GM18870 (cell line): ENCODE measurements around the gene ABHD16B.

Experiments
- ATAC-seq: cut with Tn5 transposase; IDR thresholded peaks from one replicate; pipeline ENCODE4 v1.9.1; 2021; ENCODE audit warnings: moderate library complexity; ENCODE audit not compliant: unreplicated experiment

ABHD16B gene

DNA sequence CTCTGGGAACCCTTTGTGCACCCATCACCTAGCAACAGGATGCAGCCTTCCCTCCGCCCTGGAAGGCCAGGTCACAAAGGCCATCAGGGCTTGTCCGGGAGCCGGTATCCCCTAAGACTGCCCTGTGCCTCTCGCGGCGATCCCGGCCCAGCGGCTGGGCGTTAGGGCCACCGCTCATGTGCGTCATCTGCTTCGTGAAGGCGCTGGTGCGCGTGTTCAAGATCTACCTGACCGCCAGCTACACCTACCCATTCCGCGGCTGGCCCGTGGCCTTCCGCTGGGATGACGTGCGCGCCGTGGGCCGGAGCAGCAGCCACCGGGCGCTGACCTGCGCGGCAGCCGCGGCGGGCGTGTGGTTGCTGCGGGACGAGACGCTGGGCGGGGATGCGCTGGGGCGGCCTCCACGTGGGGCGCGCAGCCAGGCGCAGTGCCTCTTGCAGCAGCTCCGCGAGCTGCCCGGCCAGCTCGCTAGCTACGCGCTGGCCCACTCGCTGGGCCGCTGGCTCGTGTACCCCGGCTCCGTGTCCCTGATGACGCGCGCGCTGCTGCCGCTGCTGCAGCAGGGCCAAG is at the start of gene ABHD16B:
ABHD16B (plus strand) TSS at position 134 of the 570 bp plus-strand sequence; CDS start at position 177, 43 bp downstream.
- no peak for ATAC-seq

- no peak for ATAC-seq
These were observed 46.2 kb upstream of the ABHD16B start for GRCh38 chr20:63814891-63815614.

DNA sequence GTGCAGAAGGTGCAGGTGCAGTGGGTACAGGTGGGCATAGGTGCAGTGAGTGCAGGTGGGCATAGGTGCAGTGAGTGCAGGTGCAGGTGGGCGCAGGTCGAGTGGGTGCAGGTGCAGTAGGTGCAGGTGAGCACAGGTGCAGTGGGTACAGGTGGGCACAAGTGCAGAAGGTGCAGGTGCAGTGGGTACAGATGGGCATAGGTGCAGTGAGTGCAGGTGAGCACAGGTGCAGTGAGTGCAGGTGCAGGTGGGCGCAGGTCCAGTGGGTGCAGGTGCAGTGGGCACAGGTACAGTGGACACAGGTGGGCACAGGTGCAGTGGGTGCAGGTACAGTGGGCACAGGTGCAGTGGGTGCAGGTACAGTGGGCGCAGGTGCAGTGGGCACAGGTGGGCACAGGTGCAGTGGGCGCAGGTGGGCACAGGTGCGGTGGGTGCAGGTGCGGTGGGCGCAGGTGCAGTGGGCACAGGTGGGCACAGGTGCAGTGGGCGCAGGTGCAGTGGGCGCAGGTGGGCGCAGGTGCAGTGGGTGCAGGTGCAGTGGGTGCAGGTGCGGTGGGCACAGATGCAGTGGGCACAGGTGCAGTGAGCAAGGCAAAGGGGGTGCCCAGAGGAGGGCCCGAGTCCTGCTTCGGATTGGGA is 45.6 kb upstream of the ABHD16B start:
- ATAC-seq, result no peak

GRCh38 chr20:63819224-63819921 is 41.9 kb upstream of the ABHD16B start:
- ATAC-seq, result no peak

- no peak for ATAC-seq
These were observed 39.5 kb upstream of the ABHD16B start for GRCh38 chr20:63821811-63822210.

GRCh38 chr20:63822276-63822696 is 39.0 kb upstream of the ABHD16B start:
- ATAC-seq, result no peak

DNA sequence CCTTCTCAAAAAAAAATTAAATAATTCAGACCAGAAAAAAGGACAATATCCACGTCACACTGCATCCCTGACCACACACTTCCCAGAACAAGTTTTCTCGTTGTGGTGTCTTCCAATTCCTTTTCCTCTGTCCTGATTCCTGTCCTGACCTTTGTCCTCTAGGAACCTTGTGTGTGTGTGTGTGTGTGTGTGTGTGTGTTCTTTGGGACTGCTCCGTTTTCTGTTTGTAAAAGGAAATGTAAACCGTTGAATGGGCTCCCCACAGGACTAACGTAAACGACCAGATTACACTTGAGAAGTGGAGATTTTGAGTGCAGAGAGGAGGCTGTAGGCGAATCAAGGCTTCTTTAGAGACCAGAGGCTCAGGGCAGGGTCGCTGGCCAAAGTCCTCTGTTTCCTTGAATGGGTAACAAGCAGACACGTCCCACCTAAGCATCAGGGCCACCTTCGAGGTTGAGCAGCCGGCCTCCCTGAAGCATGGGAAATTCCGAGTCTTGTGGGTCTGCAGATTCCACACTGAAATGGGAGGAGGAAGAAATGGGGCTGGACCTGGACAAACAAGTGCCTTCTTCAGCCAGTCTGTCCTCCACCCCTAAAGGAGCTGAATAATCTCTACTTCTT is 37.5 kb upstream of the ABHD16B start:
- no peak for ATAC-seq

GRCh38 chr20:63825331-63826118 is 35.8 kb upstream of the ABHD16B start:
- ATAC-seq, result no peak

GRCh38 chr20:63826753-63827152 is 34.5 kb upstream of the ABHD16B start:
- no peak for ATAC-seq

DNA sequence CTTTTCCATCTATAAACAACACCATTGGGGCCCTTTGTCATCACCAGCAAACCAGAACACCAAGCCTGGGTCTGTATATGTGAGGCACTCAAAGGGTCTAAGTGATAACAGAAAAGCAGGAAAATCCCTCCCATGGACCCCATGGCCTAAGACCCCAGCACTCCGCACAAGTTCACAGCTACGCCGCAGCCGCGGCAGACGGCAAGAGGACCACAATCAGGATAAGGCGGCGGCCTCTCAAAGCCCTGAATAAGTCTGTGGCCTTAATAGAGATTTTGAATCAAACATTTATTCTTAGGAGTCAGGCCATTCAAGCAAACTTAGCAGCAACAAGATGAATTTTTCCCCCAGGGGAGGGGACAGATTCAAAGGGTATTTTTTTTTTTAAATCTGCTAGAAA is 33.2 kb upstream of the ABHD16B start:
- ATAC-seq, result no peak

DNA sequence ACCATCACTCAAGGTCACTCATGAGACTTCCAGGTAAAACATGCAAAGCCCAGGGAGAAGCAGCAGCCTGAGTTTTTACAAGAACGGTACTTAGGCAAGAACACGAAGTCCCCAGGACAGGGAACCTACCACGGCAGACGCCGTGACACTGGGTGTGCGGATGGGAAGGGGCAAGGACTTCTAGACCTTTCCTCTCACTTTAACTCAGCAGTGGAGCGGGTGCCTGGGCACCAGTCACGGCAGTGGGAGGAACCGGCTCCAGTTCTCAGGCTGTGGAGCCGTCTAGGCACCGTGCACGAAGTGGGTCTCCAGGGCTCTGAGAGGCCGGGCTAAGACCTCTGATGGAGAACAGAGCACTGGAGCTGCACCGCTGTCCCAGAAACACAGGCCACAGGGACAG is 32.8 kb upstream of the ABHD16B start:
- no peak for ATAC-seq

DNA sequence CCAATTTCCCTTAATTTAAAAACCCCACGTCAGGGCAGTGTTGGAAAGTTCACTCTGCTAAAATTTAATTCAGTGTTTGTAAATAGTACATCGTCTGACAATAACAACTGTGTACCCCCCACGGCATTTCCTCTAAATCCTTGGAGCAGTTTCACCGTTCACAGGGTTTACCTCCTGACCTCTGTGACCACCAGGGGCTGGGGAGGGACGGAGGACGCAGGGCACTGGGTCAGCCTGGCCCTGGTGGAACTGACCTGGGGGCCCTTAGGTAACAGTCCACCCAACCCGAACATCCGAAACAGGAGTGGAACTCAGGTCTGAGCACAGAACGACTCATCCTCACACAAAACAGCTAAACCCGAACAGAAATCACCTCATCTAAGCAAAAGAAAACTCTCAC is 32.3 kb upstream of the ABHD16B start:
- ATAC-seq, result no peak

GRCh38 chr20:63829603-63829944 is 31.7 kb upstream of the ABHD16B start:
- ATAC-seq, result no peak

DNA sequence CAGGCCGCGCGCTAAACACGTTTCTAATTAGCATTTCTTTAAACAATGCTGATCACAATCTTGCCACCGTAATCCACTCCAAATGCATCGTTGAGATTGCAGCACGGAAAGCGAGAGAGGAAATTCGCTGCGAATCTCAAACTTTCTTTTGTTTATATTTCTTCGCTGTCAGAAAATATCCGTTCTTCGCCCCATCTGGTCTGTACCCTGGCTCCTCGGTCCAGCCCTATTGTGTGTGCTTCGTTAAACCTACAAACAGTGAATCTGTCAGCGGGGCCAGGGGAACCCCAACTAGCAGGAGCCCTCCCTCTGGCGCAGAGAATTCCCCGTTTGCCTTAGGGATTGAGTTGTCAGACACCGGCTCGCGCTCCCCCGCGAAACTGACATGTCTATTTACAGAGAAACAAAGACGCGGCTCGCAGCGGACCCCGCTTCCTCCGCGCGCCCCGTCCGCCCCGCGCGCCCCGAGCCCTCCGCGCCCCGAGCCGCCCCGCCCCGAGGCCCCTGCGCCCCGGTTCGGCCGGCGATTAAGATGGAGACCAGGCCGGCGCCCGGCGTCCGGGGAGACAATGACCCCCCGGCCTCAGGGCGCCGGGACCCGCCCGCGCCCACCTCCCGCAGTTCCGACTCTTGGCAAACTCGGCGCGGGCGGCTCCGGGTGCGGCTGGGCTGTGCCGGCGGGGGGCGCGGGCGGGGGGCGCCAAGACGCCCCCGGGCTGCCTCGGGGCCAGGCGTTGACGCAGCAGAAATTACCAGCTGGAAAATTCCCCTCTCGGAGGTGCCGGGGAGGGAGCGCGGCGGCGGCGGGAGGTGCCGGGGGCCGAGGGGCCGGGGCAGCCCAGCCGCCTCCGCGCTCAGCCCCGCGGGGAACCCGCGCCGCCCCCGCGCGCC is 31.1 kb upstream of the ABHD16B start:
- ATAC-seq, result no peak

GRCh38 chr20:63830841-63831588 is 30.3 kb upstream of the ABHD16B start, which contains the start of gene ZBTB46:
Gene ZBTB46, minus strand, starts transcription at chr20:63831264. Its CDS starts 40,507 bp downstream, at chr20:63790757.
- no peak for ATAC-seq

DNA sequence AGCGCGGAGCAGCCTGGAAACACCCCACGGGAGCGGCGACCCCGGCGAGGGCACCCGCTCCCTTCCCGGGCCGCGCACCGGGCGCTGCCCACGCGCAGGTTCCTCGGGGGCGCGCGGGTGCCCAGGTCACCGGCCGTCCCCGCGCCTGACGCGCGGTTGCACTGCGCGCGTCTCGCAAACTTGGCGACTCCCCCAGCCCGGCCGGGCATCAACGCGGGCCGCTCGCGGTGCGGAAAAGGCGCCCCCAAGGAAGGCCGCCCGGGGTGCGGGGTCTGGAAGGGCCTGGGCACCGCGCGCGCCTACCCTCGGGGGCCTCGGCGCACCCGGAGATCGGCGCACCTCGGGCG is 29.7 kb upstream of the ABHD16B start:
- ATAC-seq, result no peak

DNA sequence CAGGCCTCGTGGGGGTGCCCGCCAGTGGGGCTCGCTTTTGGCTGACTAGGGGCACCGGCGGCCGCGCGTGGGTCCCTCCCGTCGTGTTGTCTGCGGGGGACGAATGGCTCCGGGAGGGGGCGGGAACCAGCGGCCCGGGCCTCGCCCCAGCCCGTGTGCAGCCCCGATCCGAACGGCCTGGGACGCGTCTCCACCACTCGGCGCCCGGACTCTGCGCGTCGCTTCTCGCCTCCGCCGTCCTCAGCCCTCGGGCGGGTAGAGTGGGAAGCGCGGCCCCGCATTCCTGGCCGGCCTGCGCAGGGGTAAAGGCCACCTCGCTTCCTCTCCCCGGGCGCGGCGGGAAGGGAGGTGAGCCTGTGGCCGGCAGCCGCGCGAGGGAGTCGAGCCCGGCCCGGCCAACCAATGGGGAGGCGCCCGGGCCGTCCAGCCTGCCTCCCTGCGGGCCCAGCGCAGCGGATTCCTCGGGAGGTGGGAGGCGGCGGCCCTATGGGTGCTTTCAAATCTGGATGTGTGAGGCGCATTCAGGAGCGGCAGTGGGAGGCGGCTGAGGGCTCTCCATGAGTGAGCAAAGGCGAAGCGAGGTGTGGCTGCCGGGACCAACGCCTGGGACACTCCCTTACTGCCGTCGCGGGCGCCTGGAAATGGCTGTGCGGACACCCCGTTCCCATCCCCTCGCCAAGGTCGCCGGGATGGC is 29.2 kb upstream of the ABHD16B start:
- no peak for ATAC-seq

GRCh38 chr20:63833776-63834490 is 27.4 kb upstream of the ABHD16B start:
- ATAC-seq, result no peak
